H1 (cell line): ENCODE results near the gene LIN28B. TPM values are rescaled to one million over a fixed set of nuclear protein-coding genes. Genes with fewer than 3 reads are reported as not detected.

ENCODE experiments used
- CTCF ChIA-PET: fragments of 300-600 bp; sonication (Branson Sonifier 250); formaldehyde crosslinking; loops from one replicate; lab custom pipeline; 2021; ENCODE audit not compliant: partially characterized antibody; lab: Charles Lee
- POLR2A ChIA-PET: fragments of 300-600 bp; sonication (Branson Sonifier 250); formaldehyde crosslinking; loops from one replicate; lab custom pipeline; 2021; ENCODE audit warnings: inconsistent platforms; ENCODE audit not compliant: partially characterized antibody; lab: Charles Lee
- DNase-seq, 2 experiments: peaks; one replicate each; pipeline versions ENCODE4 v3.0.0 to v3.0.0-alpha.2; 2010 to 2022; ENCODE audit warnings: low spot score in 2 of 2, low read depth in 1 of 2, mixed read lengths in 1 of 2
- FAIRE-seq: peaks from 2 replicates; lab custom pipeline; 2011; peaks lifted over from hg19 to GRCh38; lab: Jason Lieb, UNC
- H2AFZ ChIP-seq: 2 replicates; pipeline ENCODE4 v1.8.1; 2012; ENCODE audit warnings: low read length, inconsistent platforms
- H2AK5ac ChIP-seq: 2 replicates; pipeline ENCODE4 v1.6.1; 2013; ENCODE audit warnings: low read depth, low read length
- H2BK120ac ChIP-seq: replicated peaks from 2 replicates; pipeline ENCODE3; 2013; ENCODE audit warnings: low read depth, low read length, inconsistent platforms
- H2BK12ac ChIP-seq: 2 replicates; pipeline ENCODE4 v1.6.1; 2013; ENCODE audit warnings: low read depth, low read length
- H2BK15ac ChIP-seq: 2 replicates; pipeline ENCODE4 v1.6.1; 2013; ENCODE audit warnings: low read length
- H2BK20ac ChIP-seq: 2 replicates; pipeline ENCODE4 v1.6.1; 2013; ENCODE audit warnings: low read length
- H2BK5ac ChIP-seq: 2 replicates; pipeline ENCODE4 v1.6.1; 2013; ENCODE audit warnings: low read depth, low read length
- H3K14ac ChIP-seq: 2 replicates; pipeline ENCODE4 v1.6.1; 2013; ENCODE audit warnings: inconsistent platforms; ENCODE audit not compliant: insufficient read length
- H3K18ac ChIP-seq: 2 replicates; pipeline ENCODE4 v1.6.1; 2013; ENCODE audit warnings: low read length; ENCODE audit errors: extremely low read depth
- H3K23ac ChIP-seq: 2 replicates; pipeline ENCODE4 v1.6.1; 2013; ENCODE audit warnings: inconsistent platforms; ENCODE audit not compliant: insufficient read length
- H3K23me2 ChIP-seq: 2 replicates; pipeline ENCODE4 v1.6.1; 2013; ENCODE audit warnings: low read depth, low read length
- H3K27ac ChIP-seq: 2 replicates; pipeline ENCODE4 v1.6.1; 2011; ENCODE audit warnings: low read depth, low read length, inconsistent platforms
- H3K27me3 ChIP-seq, 4 experiments: replicated peaks in 1 of 4; 1 replicate in 1 of 4; 2 replicates in 3 of 4; pipeline versions ENCODE4 v1.6.1 to v1.8.1; 2011 to 2013; ENCODE audit warnings: low read length in 3 of 4, mild to moderate bottlenecking in 3 of 4, inconsistent platforms in 2 of 4, mixed read lengths in 2 of 4, moderate library complexity in 1 of 4; ENCODE audit not compliant: control insufficient read depth in 3 of 4, insufficient read depth in 3 of 4; ENCODE audit errors: extremely low read depth in 1 of 4
- H3K36me3 ChIP-seq, 4 experiments: 2 replicates each; pipeline versions ENCODE4 v1.6.1 to v1.8.1; 2011 to 2013; ENCODE audit warnings: mild to moderate bottlenecking in 4 of 4, low read length in 3 of 4, moderate library complexity in 2 of 4, control low read depth in 1 of 4, inconsistent platforms in 1 of 4; ENCODE audit not compliant: insufficient read depth in 4 of 4, control insufficient read depth in 2 of 4
- H3K4ac ChIP-seq: replicated peaks from 2 replicates; pipeline ENCODE3; 2013; ENCODE audit warnings: low read length, low read depth, mixed read lengths, inconsistent platforms; ENCODE audit not compliant: insufficient read length
- H3K4me1 ChIP-seq, 4 experiments: replicated peaks in 1 of 4; 1 replicate in 1 of 4; 2 replicates in 3 of 4; pipeline versions ENCODE4 v1.6.1 to v1.8.1; 2011 to 2013; ENCODE audit warnings: low read length in 3 of 4, inconsistent platforms in 2 of 4, mixed read lengths in 1 of 4; ENCODE audit not compliant: insufficient read depth in 4 of 4, control insufficient read depth in 3 of 4
- H3K4me2 ChIP-seq, 2 experiments: 2 replicates each; pipeline versions ENCODE4 v1.6.1 to v1.8.1; 2011 to 2013; ENCODE audit warnings: low read depth in 2 of 2, low read length in 2 of 2, control low read depth in 1 of 2, inconsistent platforms in 1 of 2, mild to moderate bottlenecking in 1 of 2; ENCODE audit not compliant: insufficient read depth in 1 of 2
- H3K4me3 ChIP-seq, 4 experiments: fragments of 200-600, 300-600 bp in 1 of 4; sonication (generic), shearing (Covaris generic), sonication (Bioruptor Twin) in 1 of 4; 2 replicates each; pipeline versions ENCODE4 v1.5.1 to v1.8.1; 2011 to 2016; ENCODE audit warnings: low read length in 4 of 4, low read depth in 3 of 4, control low read depth in 2 of 4, inconsistent platforms in 2 of 4, mild to moderate bottlenecking in 2 of 4, mixed read lengths in 1 of 4, moderate library complexity in 1 of 4; ENCODE audit not compliant: insufficient read depth in 2 of 4; ENCODE audit errors: extremely low read depth in 1 of 4
- H3K56ac ChIP-seq: replicated peaks from 2 replicates; pipeline ENCODE3; 2013; ENCODE audit warnings: low read depth, mild to moderate bottlenecking, mixed read lengths, low read length, inconsistent platforms; ENCODE audit not compliant: insufficient read length
- H3K79me1 ChIP-seq: 2 replicates; pipeline ENCODE4 v1.6.1; 2013; ENCODE audit warnings: low read depth, low read length, control low read depth
- H3K79me2 ChIP-seq, 2 experiments: 2 replicates each; pipeline versions ENCODE4 v1.6.1 to v1.8.1; 2012 to 2013; ENCODE audit warnings: low read length in 2 of 2, mild to moderate bottlenecking in 2 of 2, inconsistent platforms in 1 of 2; ENCODE audit not compliant: insufficient read depth in 2 of 2, control insufficient read depth in 1 of 2
- H3K9ac ChIP-seq, 4 experiments: replicated peaks in 1 of 4; 1 replicate in 1 of 4; 2 replicates in 3 of 4; pipeline versions ENCODE4 v1.6.1 to v1.8.1; 2011 to 2013; ENCODE audit warnings: low read depth in 3 of 4, low read length in 3 of 4, control low read depth in 2 of 4, mild to moderate bottlenecking in 2 of 4, moderate library complexity in 2 of 4, inconsistent platforms in 1 of 4; ENCODE audit errors: extremely low read depth in 1 of 4
- H3K9me3 ChIP-seq, 2 experiments: 2 replicates each; pipeline versions ENCODE4 v1.6.1 to v1.8.1; 2012 to 2013; ENCODE audit warnings: mild to moderate bottlenecking in 2 of 2, moderate library complexity in 2 of 2, control low read depth in 1 of 2, inconsistent platforms in 1 of 2, low read depth in 1 of 2, low read length in 1 of 2, mixed read lengths in 1 of 2; ENCODE audit not compliant: insufficient read depth in 2 of 2
- H4K20me1 ChIP-seq, 2 experiments: replicated peaks in 1 of 2; 2 replicates each; pipeline versions ENCODE3 to v1.8.1; 2011 to 2013; ENCODE audit warnings: inconsistent platforms in 2 of 2, low read length in 2 of 2, mild to moderate bottlenecking in 1 of 2; ENCODE audit not compliant: insufficient read depth in 2 of 2, control insufficient read depth in 1 of 2
- H4K5ac ChIP-seq: 2 replicates; pipeline ENCODE4 v1.6.1; 2013; ENCODE audit warnings: low read length, low read depth, mixed read lengths, inconsistent platforms; ENCODE audit not compliant: insufficient read length
- H4K8ac ChIP-seq: 2 replicates; pipeline ENCODE4 v1.8.0; 2013; ENCODE audit warnings: mild to moderate bottlenecking, moderate library complexity, low read length, inconsistent platforms; ENCODE audit not compliant: insufficient read depth; ENCODE audit errors: extremely low read depth
- H4K91ac ChIP-seq: replicated peaks from 2 replicates; pipeline ENCODE3; 2013; ENCODE audit warnings: low read length, mixed read lengths, inconsistent platforms; ENCODE audit not compliant: insufficient read length
- CEBPB ChIP-seq: IDR thresholded peaks from 2 replicates; pipeline ENCODE4 v1.6.1; 2012; ENCODE audit warnings: low read depth, low read length
- EZH2 ChIP-seq: fragments of 200-600 bp; sonication (generic); IDR thresholded peaks from 2 replicates; pipeline ENCODE4 v1.7.1; 2012; ENCODE audit warnings: low read depth, mild to moderate bottlenecking, moderate library complexity, low read length, inconsistent platforms; ENCODE audit not compliant: severe bottlenecking
- KDM4A ChIP-seq: IDR thresholded peaks from one replicate; pipeline ENCODE4 v1.7.1; 2012; ENCODE audit warnings: low read depth, mild to moderate bottlenecking, moderate library complexity, low read length, inconsistent platforms; ENCODE audit not compliant: severe bottlenecking
- KDM5A ChIP-seq: fragments of 200-600 bp; IDR thresholded peaks from 2 replicates; pipeline ENCODE4 v1.7.1; 2012; ENCODE audit warnings: mild to moderate bottlenecking, low read length, inconsistent platforms, mixed read lengths
- NANOG ChIP-seq: IDR thresholded peaks from 2 replicates; pipeline ENCODE4 v1.6.1; 2011; ENCODE audit warnings: low read length, low read depth, mild to moderate bottlenecking, inconsistent platforms; ENCODE audit not compliant: insufficient read depth, poor library complexity, severe bottlenecking
- RBBP5 ChIP-seq: IDR thresholded peaks from 2 replicates; pipeline ENCODE4 v1.7.1; 2012; ENCODE audit warnings: low read depth, mild to moderate bottlenecking, inconsistent platforms, low read length, moderate library complexity, borderline replicate concordance
- WGBS, 2 experiments: shearing (Covaris generic) in 1 of 2; methylation state at CpG; one replicate each; pipeline versions ENCODE4 v1.1.6 to v1.1.7; 2013 to 2015; ENCODE audit warnings: low lambda C conversion rate in 2 of 2, mixed read lengths in 2 of 2, inconsistent platforms in 1 of 2, low coverage in 1 of 2, missing lambda C conversion rate in 1 of 2; ENCODE audit not compliant: insufficient replicate concordance in 2 of 2, insufficient coverage in 1 of 2, insufficient read length in 1 of 2; ENCODE audit errors: extremely low coverage in 1 of 2, missing lambda C conversion rate in 1 of 2; 5-methylcytosine and 5-hydroxymethylcytosine counted together
- polyA plus RNA-seq, 7 experiments: library from polyadenylated mRNA; depleted of rRNA in 3 of 7; stranded (reverse) in 5 of 7; unstranded in 2 of 7; fragments of >200 nt in 5 of 7; fragments of 200-250 nt in 2 of 7; gene quantifications; 1 replicate in 5 of 7; 2 replicates in 1 of 7; 4 replicates in 1 of 7; pipeline versions ENCODE4 v1.2.1 to v1.2.3, GENCODE V29; 2011 to 2013; ENCODE audit warnings: missing spikeins in 2 of 7, mixed read lengths in 2 of 7
- total RNA-seq: library from RNA; stranded (reverse); fragmentation: NEBNext Ultra II Directional; extraction: Animal tissue kit (Norgen Biotek cat#: 25700); gene quantifications from 2 replicates; pipeline ENCODE4 v1.2.1, GENCODE V29; 2021

The LIN28B gene
- total and polyA plus RNA-seq, 2 of the 8 experiments (the other 6 are each of a cell fraction or from before 2014, with no cell fraction given), result 27.4 to 94.7 TPM

DNA sequence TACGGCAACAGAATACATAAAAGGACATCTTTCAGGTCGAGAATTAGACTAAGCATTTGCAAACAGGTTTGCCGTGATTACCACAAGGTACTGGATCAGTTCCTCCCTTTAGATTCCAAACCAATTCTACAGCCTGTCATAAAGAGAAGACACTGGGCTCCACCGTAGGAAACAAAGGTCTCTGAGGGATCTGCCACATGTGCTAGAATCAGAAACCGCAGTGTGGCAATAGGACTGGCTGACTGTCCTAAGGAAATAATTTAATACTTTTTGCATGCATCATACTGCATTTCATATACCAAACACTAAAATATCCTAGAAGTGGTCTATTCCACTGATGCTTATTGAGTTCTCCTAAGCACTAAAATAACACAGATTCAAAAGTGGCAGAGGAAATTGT, 163.7 kb downstream of the LIN28B start:
- TF ChIP-seq NANOG (no peak), EZH2 (no peak), RBBP5 (no peak), KDM4A (no peak), CEBPB (no peak), KDM5A (no peak)
- Histone ChIP-seq H3K4ac (no peak overlapping the region), H3K4me1 (peaks cover 0 to 6% (median 0%) of the 10 kb centered on the region in 4 experiments; a peak in 1 of 7 replicates), H3K4me3 (no peak overlapping the region), H3K79me2 (no peaks in the 10 kb centered on the region), H2BK12ac (no peak overlapping the region), H2BK120ac (no peak overlapping the region), H3K36me3 (no peaks in the 10 kb centered on the region; a peak in 1 of 8 replicates), H4K91ac (no peak overlapping the region), H4K5ac (no peak overlapping the region), H3K27me3 (no peaks in the 10 kb centered on the region), H2AFZ (no peak overlapping the region), H3K23ac (no peak overlapping the region), H3K27ac (no peak overlapping the region), H2BK5ac (no peak overlapping the region), H3K9ac (no peak overlapping the region), H2BK20ac (no peak overlapping the region), H3K18ac (no peak overlapping the region), H3K9me3 (no peaks in the 10 kb centered on the region), H2BK15ac (no peak overlapping the region), H3K4me2 (no peak overlapping the region), H2AK5ac (no peak overlapping the region), H3K23me2 (no peaks in the 10 kb centered on the region; the same call in 1 of the 2 replicates), H4K20me1 (no peaks in the 10 kb centered on the region), H4K8ac (no peak overlapping the region), H3K14ac (no peak overlapping the region), H3K79me1 (no peaks in the 10 kb centered on the region), H3K56ac (no peak overlapping the region)
- FAIRE-seq (no peak), DNase-seq (no peak)
- POLR2A ChIA-PET, result interaction anchor here (0.6 kb wide), 1 partner anchor 162 kb away, joined by 3 read pairs; no protein-coding TSS in a partner anchor
- CTCF ChIA-PET, result interaction anchor here (0.6 to 2.2 kb wide), 4 partner anchors 43 to 270 kb away, joined by 3 to 5 read pairs (median 3); no protein-coding TSS in a partner anchor
- 94% methylated on average over 5 of the region's 5 CpGs; no CpG with 5 or more reads in 1 of the 2 experiments for WGBS, 2 experiments
